ENCODE measurements around the gene ROBO2.

Gene ROBO2

GRCh38 chr3:77259694-77260093 lies 219.8 kb downstream of the ROBO2 start:
- no peak for DNase-seq (ENCODE audit: low read depth)

GRCh38 chr3:77262361-77262760 lies 222.5 kb downstream of the ROBO2 start:
- no peak for DNase-seq (ENCODE audit: low read depth)

- DNase-seq (ENCODE audit: low read depth), result no peak
These were observed 227.7 kb downstream of the ROBO2 start for GRCh38 chr3:77267589-77267988.

DNA sequence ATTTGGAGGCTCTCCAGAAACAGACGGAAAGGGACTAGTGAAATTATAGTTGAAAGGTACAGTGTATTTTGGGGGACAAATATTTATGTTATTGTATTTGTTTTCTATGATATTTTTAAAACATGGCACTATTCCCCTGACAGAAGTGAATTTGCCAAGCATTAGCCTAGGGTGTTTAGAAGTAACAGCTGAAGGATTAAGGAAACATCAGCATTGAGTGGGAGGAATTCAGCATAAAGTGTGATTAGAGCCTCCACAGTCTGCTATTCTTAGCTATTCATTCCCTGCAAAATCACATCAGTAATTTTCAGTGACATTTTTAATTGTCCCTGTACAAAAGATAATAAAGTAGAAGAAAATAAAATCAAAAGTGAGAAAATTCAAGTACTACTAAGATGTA lies 231.4 kb downstream of the ROBO2 start:
- no peak for DNase-seq (ENCODE audit: low read depth)

DNA sequence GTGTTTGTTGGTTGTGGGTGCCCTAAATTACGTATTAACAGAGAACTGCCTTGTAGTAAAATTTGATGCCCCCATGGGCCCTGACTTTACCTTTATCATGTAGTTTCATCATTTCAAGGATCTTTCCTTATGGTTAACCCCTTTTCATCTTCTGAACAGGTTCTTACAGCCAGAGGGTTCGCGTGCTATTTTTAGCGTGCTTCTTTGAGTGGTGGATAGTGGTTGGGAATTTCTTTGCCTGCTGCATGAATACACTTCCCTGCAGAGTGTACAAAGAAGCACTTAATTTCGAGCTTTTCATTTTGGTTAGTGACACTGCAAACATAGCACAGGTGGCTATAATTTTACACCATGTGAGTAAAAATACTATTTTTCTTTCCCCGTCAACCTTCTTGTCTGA lies 231.8 kb downstream of the ROBO2 start:
- DNase-seq (ENCODE audit: low read depth), result no peak

DNA sequence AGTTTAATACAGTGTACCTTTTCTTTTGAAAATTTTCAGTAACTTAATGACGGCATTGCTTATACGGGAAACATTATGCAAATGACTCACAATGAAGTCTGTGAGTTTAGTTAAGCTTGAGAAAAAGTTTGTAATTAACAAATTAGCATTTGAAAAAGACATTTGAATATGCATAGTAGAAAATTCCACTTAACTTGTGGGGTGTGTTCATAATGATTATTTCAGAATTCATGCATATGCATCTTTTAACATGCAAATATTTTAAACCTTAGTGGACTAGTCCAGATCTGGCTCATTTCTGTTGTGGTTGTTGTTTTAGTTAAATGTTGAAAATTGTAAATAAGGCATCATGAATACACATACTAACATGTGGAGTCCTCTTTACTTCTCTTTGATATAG lies 239.4 kb downstream of the ROBO2 start:
- no peak for DNase-seq (ENCODE audit: low read depth)

- DNase-seq (ENCODE audit: low read depth), result no peak
These were observed 241.8 kb downstream of the ROBO2 start for GRCh38 chr3:77281721-77282120.

DNA sequence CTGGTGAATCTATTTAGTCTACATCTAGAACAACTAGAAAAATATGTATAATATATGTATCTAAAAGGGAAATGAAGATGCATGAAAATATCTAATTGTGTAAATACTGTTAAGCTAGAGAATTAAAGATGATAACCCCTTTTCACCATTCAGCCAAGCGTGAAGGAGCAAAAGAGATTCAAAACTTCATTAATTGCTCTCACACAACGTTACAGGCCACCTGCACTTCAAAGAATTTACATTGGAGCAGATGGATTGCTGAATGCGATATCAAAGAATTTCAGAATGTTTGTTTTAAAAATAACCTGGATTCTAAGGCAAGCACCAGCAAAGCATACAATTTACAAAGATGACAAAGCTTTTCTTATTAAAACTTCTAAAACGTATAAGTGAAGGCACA lies 243.2 kb downstream of the ROBO2 start:
- no peak for DNase-seq (ENCODE audit: low read depth)

GRCh38 chr3:77288348-77288747 lies 248.4 kb downstream of the ROBO2 start:
- DNase-seq (ENCODE audit: low read depth), result no peak

DNA sequence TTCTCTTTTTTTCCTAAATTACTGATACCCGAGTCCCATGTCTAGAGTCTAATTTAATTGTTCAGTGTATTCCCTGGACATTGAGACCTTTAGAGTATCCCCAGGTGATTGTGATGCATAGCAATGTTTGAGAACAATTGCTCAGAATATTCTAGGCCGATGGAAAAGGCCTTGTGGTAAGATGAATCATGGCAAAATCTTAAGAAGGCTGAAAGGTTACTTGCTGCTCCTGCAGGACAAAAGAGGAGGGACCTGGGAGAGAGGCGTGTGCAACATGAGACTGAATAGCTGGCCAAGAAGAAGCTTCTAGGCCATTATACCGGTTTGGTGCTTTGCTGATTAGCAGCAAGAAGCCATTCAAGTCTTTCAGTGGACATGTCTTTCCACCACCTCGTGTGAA lies 256.6 kb downstream of the ROBO2 start:
- DNase-seq (ENCODE audit: low read depth), result peak; percentile 3

DNA sequence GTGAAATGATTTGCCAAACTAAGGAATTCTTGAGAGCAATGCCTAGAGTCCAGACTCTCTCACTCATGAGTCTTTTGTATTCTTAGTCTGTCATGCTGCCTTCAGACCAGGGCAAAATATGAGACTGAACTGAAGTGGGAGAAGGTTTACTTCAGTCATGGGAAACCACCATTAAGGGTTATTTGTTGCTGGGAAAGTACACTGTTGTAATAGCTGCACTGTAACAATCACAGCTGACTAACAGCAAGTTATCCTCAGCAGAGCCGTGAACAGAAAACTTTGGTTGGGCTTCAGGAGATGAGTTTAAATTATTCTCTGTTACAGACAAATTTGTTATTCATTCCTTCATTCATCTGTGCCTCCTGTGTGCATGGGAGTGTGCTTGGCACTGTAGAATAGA lies 258.5 kb downstream of the ROBO2 start:
- DNase-seq (ENCODE audit: low read depth), result no peak

- no peak for DNase-seq (ENCODE audit: low read depth)
These were observed 264.2 kb downstream of the ROBO2 start for GRCh38 chr3:77303955-77304699.

GRCh38 chr3:77304700-77305021 lies 264.8 kb downstream of the ROBO2 start:
- no peak for DNase-seq (ENCODE audit: low read depth)

DNA sequence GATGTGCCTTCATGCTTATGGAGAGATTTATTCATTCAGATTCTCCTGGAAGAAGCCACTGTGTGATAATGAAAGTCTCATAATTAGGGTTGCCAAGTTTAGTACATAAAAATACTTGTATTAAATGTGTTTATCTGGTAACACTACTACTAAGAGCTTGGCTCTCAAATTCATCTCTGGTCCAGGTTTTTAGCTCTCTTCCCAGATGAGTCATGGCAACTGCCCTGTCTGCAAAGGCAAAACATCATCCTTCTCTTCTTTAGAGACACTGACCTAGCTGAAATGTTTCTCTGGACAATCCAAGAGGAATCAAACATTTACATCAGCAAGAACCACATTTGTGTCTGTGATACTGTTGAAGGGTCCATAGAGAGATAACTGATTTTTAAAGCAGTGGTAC lies 269.6 kb downstream of the ROBO2 start:
- no peak for DNase-seq (ENCODE audit: low read depth)

DNA sequence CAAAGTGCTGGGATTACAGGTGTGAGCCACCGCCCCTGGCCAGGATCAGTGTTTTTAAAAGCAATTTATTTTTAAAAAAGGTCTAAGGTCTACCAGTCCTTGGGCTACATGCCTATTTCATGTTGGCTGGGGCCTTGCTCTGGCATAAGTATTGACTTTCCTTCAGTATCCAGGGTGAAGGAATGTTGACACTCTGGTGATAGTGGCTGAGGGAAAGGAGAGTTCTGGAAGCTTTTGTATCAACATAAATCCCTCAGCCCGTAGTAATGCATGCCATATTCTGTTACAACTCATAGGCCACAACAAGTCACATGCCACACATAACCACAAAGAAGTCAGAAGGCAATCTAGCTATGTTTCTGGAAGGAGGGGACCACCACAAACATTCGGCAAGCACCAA lies 273.9 kb downstream of the ROBO2 start:
- no peak for DNase-seq (ENCODE audit: low read depth)

DNA sequence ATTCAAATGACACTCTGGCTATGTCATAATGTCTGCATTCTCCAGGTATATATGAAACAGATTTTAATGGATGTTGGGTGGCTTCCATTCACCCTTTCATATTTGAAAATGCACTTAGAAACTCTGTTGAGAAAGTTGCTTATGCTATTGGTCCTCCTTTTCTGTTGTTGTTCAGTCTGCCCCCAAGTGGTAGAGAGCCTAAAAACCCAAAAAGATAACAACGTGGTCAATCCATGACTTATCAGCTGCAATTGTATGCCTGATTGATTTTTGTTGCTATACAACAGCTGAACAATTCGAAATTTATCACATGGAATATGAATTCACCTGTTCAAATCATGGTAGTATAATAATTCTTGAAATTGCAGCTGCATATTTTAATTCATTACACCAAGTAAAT lies 279.8 kb downstream of the ROBO2 start:
- DNase-seq (ENCODE audit: low read depth), result peak; percentile 32

DNA sequence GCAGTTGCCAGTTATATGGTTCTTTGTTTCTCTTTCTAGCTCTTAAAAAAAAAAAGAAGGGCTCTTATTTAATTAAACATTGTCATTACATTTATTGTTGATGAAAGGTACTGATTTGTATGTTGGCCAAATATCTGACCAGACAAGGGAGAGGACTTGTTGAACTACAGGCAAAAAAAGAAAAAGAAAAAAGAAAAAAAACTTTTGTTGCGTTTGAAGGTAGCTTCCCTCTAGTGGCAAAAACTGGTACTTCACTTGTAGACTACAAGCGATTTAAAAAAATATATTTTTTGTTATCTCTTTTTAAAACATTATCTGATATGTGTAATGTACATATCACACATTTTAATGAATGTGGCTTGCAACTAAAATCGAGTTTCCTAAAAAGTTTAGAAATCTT lies 280.6 kb downstream of the ROBO2 start:
- peak; percentile 54 for DNase-seq (ENCODE audit: low read depth)

DNA sequence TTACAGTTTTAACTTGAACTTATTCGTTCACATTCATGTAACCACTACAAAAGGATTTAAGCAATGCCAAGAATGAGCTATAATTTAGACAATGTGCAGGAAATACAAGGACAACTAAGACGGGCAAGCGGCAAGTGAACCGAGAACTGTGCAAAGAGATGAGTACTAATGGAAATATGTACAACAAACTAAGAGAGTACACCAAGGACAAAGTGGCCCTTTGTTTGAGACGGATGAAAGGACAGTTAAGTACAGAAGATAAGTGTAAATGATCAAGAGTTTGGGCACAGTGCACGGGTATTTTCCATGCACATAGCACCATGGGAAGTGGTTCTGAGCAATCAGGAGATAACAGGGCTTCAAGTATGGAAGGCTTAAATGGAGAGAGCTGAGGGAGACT lies 281.7 kb downstream of the ROBO2 start:
- no peak for DNase-seq (ENCODE audit: low read depth)

- DNase-seq (ENCODE audit: low read depth), result no peak
These were observed 283.7 kb downstream of the ROBO2 start for GRCh38 chr3:77323626-77324025.

DNA sequence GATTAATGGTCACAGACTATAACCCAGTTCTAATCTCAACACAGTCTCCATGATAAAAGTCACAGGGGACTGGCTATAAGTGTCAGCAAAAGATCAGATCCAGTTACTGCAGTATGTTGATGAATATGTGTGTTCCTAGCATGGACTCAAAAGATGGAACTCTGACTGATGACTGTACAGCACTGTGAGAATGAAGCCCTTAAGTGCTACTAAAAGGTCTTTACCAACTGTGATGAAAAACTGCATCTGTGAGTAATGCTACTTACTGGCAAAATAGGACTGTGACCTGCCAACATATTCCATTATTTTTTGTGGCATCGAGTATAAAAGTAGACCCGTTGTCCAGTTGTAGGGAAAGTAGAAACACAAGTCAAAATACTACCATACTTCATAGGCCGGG lies 284.2 kb downstream of the ROBO2 start:
- no peak for DNase-seq (ENCODE audit: low read depth)

- no peak for DNase-seq (ENCODE audit: low read depth)
These were observed 285.4 kb downstream of the ROBO2 start for GRCh38 chr3:77325280-77325679.

- no peak for DNase-seq (ENCODE audit: low read depth)
These were observed 285.8 kb downstream of the ROBO2 start for GRCh38 chr3:77325702-77326101.

DNA sequence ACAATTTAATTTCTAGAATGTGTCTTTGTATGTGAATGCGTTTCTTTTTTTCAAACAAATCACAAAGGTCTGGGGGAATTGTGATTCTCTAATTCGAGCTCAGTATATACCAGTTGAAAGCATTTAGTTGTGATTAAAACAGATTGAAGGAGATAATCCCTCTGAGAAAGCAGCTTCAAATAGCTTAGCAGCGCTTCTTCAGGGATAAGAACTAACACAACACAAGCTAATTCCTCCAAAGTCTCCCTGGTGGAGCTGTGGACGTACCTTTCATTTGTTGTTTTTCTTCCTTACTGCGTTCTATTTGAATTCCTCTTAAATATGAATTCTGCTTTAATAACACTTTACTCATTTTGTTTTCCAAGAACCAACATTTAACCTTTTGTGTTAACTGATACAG lies 286.7 kb downstream of the ROBO2 start:
- DNase-seq (ENCODE audit: low read depth), result no peak

DNA sequence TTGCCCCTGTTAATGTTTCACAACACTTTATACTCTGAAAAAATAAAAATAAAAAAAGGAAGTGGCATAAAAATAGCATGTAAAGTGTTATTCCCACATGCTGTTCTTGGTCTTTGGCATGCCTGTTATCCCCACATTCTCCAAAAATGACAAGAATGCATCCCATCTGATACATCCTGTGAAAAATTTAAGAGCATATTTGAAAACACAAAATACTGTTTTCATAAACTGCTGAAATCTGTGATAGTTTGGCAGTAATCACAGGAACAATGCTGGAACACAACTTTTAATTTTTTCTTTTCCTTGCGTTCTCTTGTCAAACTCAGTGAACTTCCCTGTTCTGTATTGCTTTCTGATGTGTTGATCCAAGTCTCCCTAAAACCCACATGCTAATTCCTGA lies 288.8 kb downstream of the ROBO2 start:
- DNase-seq (ENCODE audit: low read depth), result no peak

- no peak for DNase-seq (ENCODE audit: low read depth)
These were observed 289.2 kb downstream of the ROBO2 start for GRCh38 chr3:77329116-77329515.
